IMR-90 (cell line): ENCODE measurements around the gene DAB2. TPM values are rescaled to one million over a fixed set of nuclear protein-coding genes. Genes with fewer than 3 reads are reported as not detected.

ENCODE experiments used
- ATAC-seq: fragments of 200-7000 bp; cut with Tn5 transposase; 2 replicates; pipeline ENCODE4 v1.9.1; 2020; ENCODE audit warnings: low read depth, mild to moderate bottlenecking, moderate library complexity
- BruUV-seq: library from RNA; stranded (reverse); fragments of 400-500 nt; replicated peaks from 2 replicates; lab custom pipeline; 2021; lab: Mats Ljungman, UMichigan
- CTCF ChIA-PET: fragments of 300-600 bp; formaldehyde crosslinking; extraction: SDS; loops from one replicate; lab custom pipeline; 2021; ENCODE audit warnings: antibody characterized with exemption; lab: Yijun Ruan, JAX
- POLR2A ChIA-PET: fragments of 300-600 bp; sonication (Branson Sonifier 250); formaldehyde crosslinking; loops from one replicate; lab custom pipeline; 2022; ENCODE audit warnings: antibody characterized with exemption; ENCODE audit not compliant: unreplicated experiment; lab: Charles Lee
- DNase-seq: peaks from one replicate; pipeline ENCODE4 v3.0.0; 2013
- H2AFZ ChIP-seq: replicated peaks from 2 replicates; pipeline ENCODE3; 2013; ENCODE audit warnings: low read length, mild to moderate bottlenecking; ENCODE audit not compliant: poor library complexity
- H2AK5ac ChIP-seq: 2 replicates; pipeline ENCODE4 v1.6.1; 2013; ENCODE audit warnings: low read depth, low read length, inconsistent platforms
- H2AK9ac ChIP-seq: replicated peaks from 2 replicates; pipeline ENCODE3; 2013; ENCODE audit warnings: mild to moderate bottlenecking, low read depth, low read length, moderate library complexity; ENCODE audit not compliant: poor library complexity
- H2BK120ac ChIP-seq: 2 replicates; pipeline ENCODE4 v1.6.1; 2013; ENCODE audit warnings: low read depth, low read length, inconsistent platforms
- H2BK15ac ChIP-seq: 3 replicates; pipeline ENCODE4 v1.6.1; 2013; ENCODE audit warnings: low read depth, low read length, inconsistent platforms
- H2BK20ac ChIP-seq: 2 replicates; pipeline ENCODE4 v1.6.1; 2013; ENCODE audit warnings: low read depth, mild to moderate bottlenecking, inconsistent platforms, low read length, moderate library complexity
- H2BK5ac ChIP-seq: 2 replicates; pipeline ENCODE4 v1.6.1; 2013; ENCODE audit warnings: mild to moderate bottlenecking, low read depth, low read length, inconsistent platforms; ENCODE audit not compliant: poor library complexity, severe bottlenecking
- H3K14ac ChIP-seq: replicated peaks from 2 replicates; pipeline ENCODE4 v1.6.1; 2013; ENCODE audit warnings: low read depth, low read length, inconsistent platforms
- H3K18ac ChIP-seq: 2 replicates; pipeline ENCODE4 v1.6.1; 2013; ENCODE audit warnings: low read depth, low read length, control low read depth
- H3K23ac ChIP-seq: 2 replicates; pipeline ENCODE4 v1.6.1; 2013; ENCODE audit warnings: low read depth, low read length, inconsistent platforms
- H3K27ac ChIP-seq: 2 replicates; pipeline ENCODE4 v1.5.1; 2013; ENCODE audit warnings: mild to moderate bottlenecking, control low read depth, low read length; ENCODE audit not compliant: insufficient read depth
- H3K27me3 ChIP-seq: 2 replicates; pipeline ENCODE4 v1.6.1; 2013; ENCODE audit warnings: low read length; ENCODE audit not compliant: control insufficient read depth, insufficient read depth
- H3K36me3 ChIP-seq: 2 replicates; pipeline ENCODE4 v1.6.1; 2013; ENCODE audit warnings: low read length, mixed read lengths; ENCODE audit not compliant: control insufficient read depth, insufficient read depth
- H3K4ac ChIP-seq: 2 replicates; pipeline ENCODE4 v1.6.1; 2013; ENCODE audit warnings: low read depth, low read length, inconsistent platforms
- H3K4me1 ChIP-seq: 2 replicates; pipeline ENCODE4 v1.6.1; 2013; ENCODE audit warnings: low read length, mixed read lengths; ENCODE audit not compliant: control insufficient read depth, insufficient read depth
- H3K4me2 ChIP-seq: 2 replicates; pipeline ENCODE4 v1.6.1; 2013; ENCODE audit warnings: low read depth, mild to moderate bottlenecking, control low read depth, low read length, moderate library complexity
- H3K4me3 ChIP-seq: 2 replicates; pipeline ENCODE4 v1.5.1; 2013; ENCODE audit warnings: low read depth, mild to moderate bottlenecking, control low read depth, low read length, moderate library complexity; ENCODE audit not compliant: insufficient read depth
- H3K56ac ChIP-seq: 2 replicates; pipeline ENCODE4 v1.6.1; 2013; ENCODE audit warnings: low read length, inconsistent platforms; ENCODE audit not compliant: insufficient read depth; ENCODE audit errors: extremely low read depth
- H3K79me1 ChIP-seq, 2 experiments: 2 replicates each; pipeline ENCODE4 v1.6.1; 2013; ENCODE audit warnings: low read length in 2 of 2, inconsistent platforms in 1 of 2, low read depth in 1 of 2
- H3K9ac ChIP-seq: 2 replicates; pipeline ENCODE4 v1.6.1; 2013; ENCODE audit warnings: low read depth, low read length, control low read depth
- H3K9me1 ChIP-seq: 2 replicates; pipeline ENCODE4 v1.6.1; 2013; ENCODE audit warnings: low read length, inconsistent platforms; ENCODE audit not compliant: insufficient read depth
- H3K9me3 ChIP-seq: 2 replicates; pipeline ENCODE4 v1.6.1; 2013; ENCODE audit warnings: low read length; ENCODE audit not compliant: control insufficient read depth, insufficient read depth
- H4K20me1 ChIP-seq: 2 replicates; pipeline ENCODE4 v1.6.1; 2013; ENCODE audit warnings: low read length, inconsistent platforms; ENCODE audit not compliant: insufficient read depth
- H4K5ac ChIP-seq: 2 replicates; pipeline ENCODE4 v1.6.1; 2013; ENCODE audit warnings: mild to moderate bottlenecking, low read depth, low read length, control low read depth
- H4K8ac ChIP-seq, 2 experiments: 2 replicates each; pipeline ENCODE4 v1.6.1; 2013; ENCODE audit warnings: low read depth in 2 of 2, low read length in 2 of 2, control low read depth in 1 of 2, inconsistent platforms in 1 of 2
- H4K91ac ChIP-seq: 2 replicates; pipeline ENCODE4 v1.6.1; 2013; ENCODE audit warnings: low read depth, low read length, inconsistent platforms; ENCODE audit not compliant: insufficient read depth
- BHLHE40 ChIP-seq: fragments of 150-350 bp; IDR thresholded peaks from 2 replicates; pipeline ENCODE4 v1.6.1; 2016; ENCODE audit warnings: mild to moderate bottlenecking, low read depth, low read length
- CEBPB ChIP-seq: IDR thresholded peaks from 2 replicates; pipeline ENCODE4 v1.6.1; 2012; ENCODE audit warnings: low read depth, low read length, improper control_type of control experiment
- CHD1 ChIP-seq: IDR thresholded peaks from 2 replicates; pipeline ENCODE4 v1.6.1; 2012; ENCODE audit warnings: low read depth, low read length, improper control_type of control experiment
- FOS ChIP-seq: fragments of 150-350 bp; IDR thresholded peaks from 2 replicates; pipeline ENCODE4 v1.6.1; 2016; ENCODE audit warnings: low read depth, low read length
- MAFK ChIP-seq: IDR thresholded peaks from 2 replicates; pipeline ENCODE4 v1.6.1; 2012; ENCODE audit warnings: low read depth, low read length, improper control_type of control experiment
- MAZ ChIP-seq: IDR thresholded peaks from 2 replicates; pipeline ENCODE4 v1.6.1; 2012; ENCODE audit warnings: low read depth, mild to moderate bottlenecking, low read length, improper control_type of control experiment, moderate library complexity, borderline replicate concordance
- MXI1 ChIP-seq: IDR thresholded peaks from 2 replicates; pipeline ENCODE4 v1.6.1; 2012; ENCODE audit warnings: low read depth, mild to moderate bottlenecking, low read length, moderate library complexity, borderline replicate concordance
- NFE2L2 ChIP-seq: fragments of 150-350 bp; IDR thresholded peaks from 2 replicates; pipeline ENCODE4 v1.6.1; 2016; ENCODE audit warnings: low read depth, mild to moderate bottlenecking, low read length
- POLR2A ChIP-seq: IDR thresholded peaks from 2 replicates; pipeline ENCODE4 v1.6.1; 2012; ENCODE audit warnings: mild to moderate bottlenecking, low read depth, low read length
- RAD21 ChIP-seq: IDR thresholded peaks from 2 replicates; pipeline ENCODE4 v1.6.1; 2012; ENCODE audit warnings: low read length, improper control_type of control experiment
- RCOR1 ChIP-seq: IDR thresholded peaks from 2 replicates; pipeline ENCODE4 v1.6.1; 2012; ENCODE audit warnings: mild to moderate bottlenecking, low read length, improper control_type of control experiment; ENCODE audit not compliant: insufficient replicate concordance
- RFX5 ChIP-seq: IDR thresholded peaks from 2 replicates; pipeline ENCODE4 v1.8.0; 2012; ENCODE audit warnings: low read depth, mild to moderate bottlenecking, low read length, moderate library complexity
- SMC3 ChIP-seq: fragments of 150-350 bp; IDR thresholded peaks from 2 replicates; pipeline ENCODE4 v1.6.1; 2016; ENCODE audit warnings: low read depth, mild to moderate bottlenecking, antibody characterized with exemption, low read length, moderate library complexity
- dilution Hi-C: fragments of 300-500 bp; cut with HindIII; formaldehyde crosslinking; loops from one replicate; pipeline ENCODE4 v1.14.3; 2018; ENCODE audit warnings: low sequenced_read_pairs; ENCODE audit not compliant: unreplicated experiment
- in situ Hi-C: fragments of 300-500 bp; cut with MboI; formaldehyde crosslinking; loops from 3 replicates; pipeline ENCODE4 v1.14.3; 2019; ENCODE audit warnings: low sequenced_read_pairs, inconsistent platforms, mixed read lengths
- intact Hi-C: fragments of 100-400 bp; cut with micrococcal nuclease; formaldehyde crosslinking; loops from 2 replicates; pipeline ENCODE4 v1.10.0; 2022
- polyA plus RNA-seq, 3 experiments: library from polyadenylated mRNA; depleted of rRNA; stranded (reverse); fragments of >200 nt; gene quantifications; 2 replicates each; pipeline ENCODE4 v1.2.3, GENCODE V29; 2012; ENCODE audit warnings: low replicate concordance in 1 of 3
- total RNA-seq: library from RNA; depleted of rRNA; stranded (reverse); fragments of >200 nt; gene quantifications from 2 replicates; pipeline ENCODE4 v1.2.3, GENCODE V29; 2012
- TF ChIP-seq, protein P1 (sequence below): fragments of 150-350 bp; IDR thresholded peaks from 2 replicates; pipeline ENCODE4 v1.6.1; 2017; ENCODE audit warnings: mild to moderate bottlenecking, antibody characterized with exemption, low read length, low read depth
- TF ChIP-seq, protein P2 (sequence below): fragments of 150-350 bp; IDR thresholded peaks from 2 replicates; pipeline ENCODE4 v1.6.1; 2016; ENCODE audit warnings: low read depth, mild to moderate bottlenecking, low read length, moderate library complexity, borderline replicate concordance
- TF ChIP-seq, protein P3 (sequence below): conservative IDR thresholded peaks from 2 replicates; pipeline ENCODE4 v1.5.1; 2012; ENCODE audit warnings: mild to moderate bottlenecking, low read depth, low read length, improper control_type of control experiment

Gene DAB2
- total and polyA plus RNA-seq, 2 of the 4 experiments (the other 2 are of a cell fraction): 50.0 to 101 TPM

DNA sequence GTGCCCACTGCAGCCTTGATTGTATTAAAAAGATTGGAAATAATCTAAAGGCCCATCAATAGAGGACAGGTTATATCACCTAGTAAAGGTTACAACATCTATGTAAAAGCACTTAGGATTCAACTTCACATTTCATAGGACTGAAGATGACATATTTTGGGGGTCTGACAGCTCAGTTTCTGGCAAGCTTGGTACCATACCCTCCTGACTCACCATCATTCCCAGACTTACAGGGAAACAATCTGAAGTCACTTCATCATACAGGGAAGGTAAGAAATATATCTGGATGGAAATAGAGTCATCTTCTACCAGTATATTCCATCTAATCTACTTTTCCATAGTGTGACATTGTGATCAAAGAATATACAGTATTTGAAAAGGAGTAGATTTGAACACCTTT, 28.8 kb upstream of the DAB2 start:
- H4K20me1 ChIP-seq: no peaks in the 10 kb centered on the region
- no peaks in the 10 kb centered on the region for H3K27me3 ChIP-seq
- TF ChIP-seq MAFK: no peak
- no peak for TF ChIP-seq NFE2L2
- TF ChIP-seq RCOR1: no peak
- no peak for TF ChIP-seq POLR2A
- TF ChIP-seq SMC3: no peak
- TF ChIP-seq, protein P1, sequence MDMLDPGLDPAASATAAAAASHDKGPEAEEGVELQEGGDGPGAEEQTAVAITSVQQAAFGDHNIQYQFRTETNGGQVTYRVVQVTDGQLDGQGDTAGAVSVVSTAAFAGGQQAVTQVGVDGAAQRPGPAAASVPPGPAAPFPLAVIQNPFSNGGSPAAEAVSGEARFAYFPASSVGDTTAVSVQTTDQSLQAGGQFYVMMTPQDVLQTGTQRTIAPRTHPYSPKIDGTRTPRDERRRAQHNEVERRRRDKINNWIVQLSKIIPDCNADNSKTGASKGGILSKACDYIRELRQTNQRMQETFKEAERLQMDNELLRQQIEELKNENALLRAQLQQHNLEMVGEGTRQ: no peak
- no peak for TF ChIP-seq FOS
- no peak for TF ChIP-seq CHD1
- no peak for TF ChIP-seq RFX5
- TF ChIP-seq MAZ: no peak
- TF ChIP-seq, protein P2, sequence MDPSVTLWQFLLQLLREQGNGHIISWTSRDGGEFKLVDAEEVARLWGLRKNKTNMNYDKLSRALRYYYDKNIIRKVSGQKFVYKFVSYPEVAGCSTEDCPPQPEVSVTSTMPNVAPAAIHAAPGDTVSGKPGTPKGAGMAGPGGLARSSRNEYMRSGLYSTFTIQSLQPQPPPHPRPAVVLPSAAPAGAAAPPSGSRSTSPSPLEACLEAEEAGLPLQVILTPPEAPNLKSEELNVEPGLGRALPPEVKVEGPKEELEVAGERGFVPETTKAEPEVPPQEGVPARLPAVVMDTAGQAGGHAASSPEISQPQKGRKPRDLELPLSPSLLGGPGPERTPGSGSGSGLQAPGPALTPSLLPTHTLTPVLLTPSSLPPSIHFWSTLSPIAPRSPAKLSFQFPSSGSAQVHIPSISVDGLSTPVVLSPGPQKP: no peak
- TF ChIP-seq BHLHE40: no peak
- TF ChIP-seq RAD21: no peak
- TF ChIP-seq, protein P3, sequence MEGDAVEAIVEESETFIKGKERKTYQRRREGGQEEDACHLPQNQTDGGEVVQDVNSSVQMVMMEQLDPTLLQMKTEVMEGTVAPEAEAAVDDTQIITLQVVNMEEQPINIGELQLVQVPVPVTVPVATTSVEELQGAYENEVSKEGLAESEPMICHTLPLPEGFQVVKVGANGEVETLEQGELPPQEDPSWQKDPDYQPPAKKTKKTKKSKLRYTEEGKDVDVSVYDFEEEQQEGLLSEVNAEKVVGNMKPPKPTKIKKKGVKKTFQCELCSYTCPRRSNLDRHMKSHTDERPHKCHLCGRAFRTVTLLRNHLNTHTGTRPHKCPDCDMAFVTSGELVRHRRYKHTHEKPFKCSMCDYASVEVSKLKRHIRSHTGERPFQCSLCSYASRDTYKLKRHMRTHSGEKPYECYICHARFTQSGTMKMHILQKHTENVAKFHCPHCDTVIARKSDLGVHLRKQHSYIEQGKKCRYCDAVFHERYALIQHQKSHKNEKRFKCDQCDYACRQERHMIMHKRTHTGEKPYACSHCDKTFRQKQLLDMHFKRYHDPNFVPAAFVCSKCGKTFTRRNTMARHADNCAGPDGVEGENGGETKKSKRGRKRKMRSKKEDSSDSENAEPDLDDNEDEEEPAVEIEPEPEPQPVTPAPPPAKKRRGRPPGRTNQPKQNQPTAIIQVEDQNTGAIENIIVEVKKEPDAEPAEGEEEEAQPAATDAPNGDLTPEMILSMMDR: no peak
- TF ChIP-seq MXI1: no peak
- TF ChIP-seq CEBPB: no peak
- intact Hi-C loops: no loop called here
- H4K91ac ChIP-seq: 0 out of 2 replicates have a peak overlapping the region, but pooled peaks have one; percentile 44
- peak overlapping the region; percentile 83 for H2BK20ac ChIP-seq
- no TSS peak for BruUV-seq
- H3K9me1 ChIP-seq: no peaks in the 10 kb centered on the region
- no peak overlapping the region; the same call in 1 of the 2 replicates for H4K5ac ChIP-seq
- H2AK5ac ChIP-seq: peak overlapping the region; percentile 86
- in situ Hi-C loops: no loop called here
- DNase-seq (no peak), ATAC-seq (no peak)
- peak overlapping the region; percentile 15 to 51; a peak in 1 of 4 replicates for H4K8ac ChIP-seq
- H3K4ac ChIP-seq: peak overlapping the region; percentile 50; the same call in 1 of the 2 replicates
- H3K4me2 ChIP-seq: no peak overlapping the region
- H3K36me3 ChIP-seq: no peaks in the 10 kb centered on the region
- H3K4me3 ChIP-seq: no peak overlapping the region
- peak overlapping the region; percentile 78 for H2BK120ac ChIP-seq
- POLR2A ChIA-PET: interaction anchor here (1.1 to 1.2 kb wide), 2 partner anchors 12 to 29 kb away, joined by 3 read pairs; partner anchors contain the start of gene DAB2
- peak overlapping the region; percentile 64; the same call in 1 of the 2 replicates for H3K23ac ChIP-seq
- peak overlapping the region; percentile 44; the same call in 1 of the 2 replicates for H3K14ac ChIP-seq
- H3K79me1 ChIP-seq: no peaks in the 10 kb centered on the region
- peak overlapping the region; percentile 80; the same call in 1 of the 3 replicates for H2BK15ac ChIP-seq
- no peak overlapping the region for H2AK9ac ChIP-seq
- peak overlapping the region; percentile 43 for H2BK5ac ChIP-seq
- no peak overlapping the region for H2AFZ ChIP-seq
- H3K9ac ChIP-seq: no peak overlapping the region
- H3K56ac ChIP-seq: no peak overlapping the region
- peak overlapping the region; percentile 53 for H3K18ac ChIP-seq
- CTCF ChIA-PET: interaction anchor here (1.2 kb wide), 1 partner anchor 13 kb away, joined by 3 read pairs; no protein-coding TSS in a partner anchor
- peaks cover 6% of the 10 kb centered on the region for H3K4me1 ChIP-seq
- peak overlapping the region; percentile 64; the same call in 1 of the 2 replicates for H3K27ac ChIP-seq
- no peaks in the 10 kb centered on the region for H3K9me3 ChIP-seq
- dilution Hi-C loops: no loop called here
